ENCODE measurements around the gene AMELY. TPM values are rescaled to one million over a fixed set of nuclear protein-coding genes. Genes with fewer than 3 reads are reported as not detected.

Gene AMELY
- total RNA-seq, 1 experiment from 2014 or later: not detected

DNA sequence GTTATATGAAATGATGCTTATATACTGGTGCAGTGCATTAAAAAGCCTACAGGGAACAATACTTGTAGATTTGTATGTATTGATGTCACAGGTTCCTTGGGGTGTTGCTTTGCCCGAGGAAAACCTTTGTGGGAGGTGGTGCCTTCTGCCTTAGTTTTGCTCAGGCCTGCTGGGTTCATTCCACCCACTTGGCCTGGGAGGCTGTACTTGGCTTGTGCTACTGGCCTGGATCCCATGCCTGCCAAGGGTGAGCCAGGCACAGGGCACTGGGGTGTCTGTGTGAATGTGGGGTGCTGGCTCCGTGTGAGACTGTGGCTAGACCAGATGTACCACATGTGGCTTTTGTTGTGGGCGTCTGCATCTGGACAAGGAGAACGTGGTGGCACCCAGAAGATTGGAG lies 16.7 kb upstream of the AMELY start:
- H3K9me3 Mint-ChIP-seq: no peaks in the 10 kb centered on the region
- no peaks in the 10 kb centered on the region for H3K27me3 ChIP-seq (ENCODE audit: insufficient read depth, low read length)
- no peak overlapping the region for H3K4me2 ChIP-seq (ENCODE audit: insufficient read depth, insufficient read length, low read length)
- no CpG with 5 or more reads among the region's 4 CpGs for WGBS (ENCODE audit: extremely low coverage, insufficient read length, low lambda C conversion rate)
- H3K27me3 Mint-ChIP-seq (ENCODE audit: low read depth): no peaks in the 10 kb centered on the region
- H3K4me1 ChIP-seq (ENCODE audit: insufficient read depth, low read length): no peaks in the 10 kb centered on the region
- no peaks in the 10 kb centered on the region for H3K79me2 ChIP-seq (ENCODE audit: insufficient read depth, low read length)
- no peak overlapping the region for H2BK5ac ChIP-seq (ENCODE audit: insufficient read length, low read length)
- H2BK20ac ChIP-seq (ENCODE audit: low read depth, low read length, poor library complexity, severe bottlenecking): no peak overlapping the region
- H3K18ac ChIP-seq (ENCODE audit: insufficient read length, low read depth, low read length): no peak overlapping the region
- H3K23ac ChIP-seq (ENCODE audit: insufficient read length, low read depth, low read length): no peak overlapping the region
- no peak overlapping the region for H2AFZ ChIP-seq (ENCODE audit: low read length)
- no peak overlapping the region for H3K27ac Mint-ChIP-seq
- H4K91ac ChIP-seq (ENCODE audit: insufficient read length, low read depth, low read length): no peak overlapping the region
- no peaks in the 10 kb centered on the region for H4K20me1 ChIP-seq (ENCODE audit: control insufficient read depth, insufficient read depth, insufficient read length)
- H4K5ac ChIP-seq (ENCODE audit: insufficient read length, low read depth, low read length): no peak overlapping the region
- no peak overlapping the region for H3T11ph ChIP-seq (ENCODE audit: low read length)
- TF ChIP-seq, protein P1, sequence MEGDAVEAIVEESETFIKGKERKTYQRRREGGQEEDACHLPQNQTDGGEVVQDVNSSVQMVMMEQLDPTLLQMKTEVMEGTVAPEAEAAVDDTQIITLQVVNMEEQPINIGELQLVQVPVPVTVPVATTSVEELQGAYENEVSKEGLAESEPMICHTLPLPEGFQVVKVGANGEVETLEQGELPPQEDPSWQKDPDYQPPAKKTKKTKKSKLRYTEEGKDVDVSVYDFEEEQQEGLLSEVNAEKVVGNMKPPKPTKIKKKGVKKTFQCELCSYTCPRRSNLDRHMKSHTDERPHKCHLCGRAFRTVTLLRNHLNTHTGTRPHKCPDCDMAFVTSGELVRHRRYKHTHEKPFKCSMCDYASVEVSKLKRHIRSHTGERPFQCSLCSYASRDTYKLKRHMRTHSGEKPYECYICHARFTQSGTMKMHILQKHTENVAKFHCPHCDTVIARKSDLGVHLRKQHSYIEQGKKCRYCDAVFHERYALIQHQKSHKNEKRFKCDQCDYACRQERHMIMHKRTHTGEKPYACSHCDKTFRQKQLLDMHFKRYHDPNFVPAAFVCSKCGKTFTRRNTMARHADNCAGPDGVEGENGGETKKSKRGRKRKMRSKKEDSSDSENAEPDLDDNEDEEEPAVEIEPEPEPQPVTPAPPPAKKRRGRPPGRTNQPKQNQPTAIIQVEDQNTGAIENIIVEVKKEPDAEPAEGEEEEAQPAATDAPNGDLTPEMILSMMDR (conservative IDR thresholded peaks at IDR 0.05): no peak
- no peak overlapping the region for H3K4me3 Mint-ChIP-seq
- H3K79me1 ChIP-seq (ENCODE audit: insufficient read depth, low read depth, low read length, poor library complexity, severe bottlenecking): no peaks in the 10 kb centered on the region
- no peaks in the 10 kb centered on the region for H3K9me3 ChIP-seq (ENCODE audit: control insufficient read depth, low read depth, low read length)
- H3K4ac ChIP-seq (ENCODE audit: low read depth, low read length): no peak overlapping the region
- H2BK12ac ChIP-seq (ENCODE audit: insufficient read length, low read depth, low read length): no peak overlapping the region
- H4K8ac ChIP-seq (replicated peaks; ENCODE audit: insufficient read length, low read depth, low read length): no peak overlapping the region
- H2BK120ac ChIP-seq (ENCODE audit: low read depth, low read length, poor library complexity, severe bottlenecking): no peak overlapping the region
- no peaks in the 10 kb centered on the region for H3K36me3 Mint-ChIP-seq (ENCODE audit: insufficient read depth in 1 of 3, low read depth in 3 of 3)
- DNase-seq: no peak
- no peak overlapping the region for H3K9ac ChIP-seq (ENCODE audit: extremely low read depth, insufficient read length, low read length)
- H3K23me2 ChIP-seq (ENCODE audit: insufficient read length, low read depth, low read length, poor library complexity, severe bottlenecking): no peaks in the 10 kb centered on the region
- no peak overlapping the region for H3K56ac ChIP-seq (ENCODE audit: insufficient read length, low read depth, low read length)
- H3K4me1 Mint-ChIP-seq: no peaks in the 10 kb centered on the region
- H3K14ac ChIP-seq (ENCODE audit: insufficient read depth, low read length): no peak overlapping the region
- no peak overlapping the region for H2BK15ac ChIP-seq (ENCODE audit: low read depth, low read length)
- no peak overlapping the region for H3K27ac ChIP-seq (ENCODE audit: insufficient read length, low read depth, low read length)
- no peak overlapping the region for H2AK5ac ChIP-seq (ENCODE audit: insufficient read length, low read length)

Data from H9 (cell line).